Caco-2 (cell line): ENCODE results near the gene ANKLE2. TPM values are rescaled to one million over a fixed set of nuclear protein-coding genes. Genes with fewer than 3 reads are reported as not detected.

Experiments used
- BruUV-seq: library from RNA; stranded (reverse); fragments of 400-500 nt; replicated peaks from 2 replicates; lab custom pipeline; 2021; lab: Mats Ljungman, UMichigan
- CTCF ChIA-PET: fragments of 300-600 bp; sonication (Branson Sonifier 250); formaldehyde crosslinking; loops from one replicate; lab custom pipeline; 2022; ENCODE audit warnings: antibody characterized with exemption; lab: Charles Lee
- POLR2A ChIA-PET: fragments of 300-600 bp; sonication (Branson Sonifier 250); formaldehyde crosslinking; loops from one replicate; lab custom pipeline; 2022; ENCODE audit warnings: antibody characterized with exemption; lab: Charles Lee
- DNase-seq, 2 experiments: peaks; one replicate each; pipeline versions ENCODE4 v3.0.0 to v3.0.0-alpha.2; 2020 to 2022
- H3K27me3 ChIP-seq: replicated peaks from 2 replicates; pipeline ENCODE4 v1.6.0; 2011; ENCODE audit warnings: low read length; ENCODE audit not compliant: control insufficient read depth, insufficient read depth
- H3K36me3 ChIP-seq: 2 replicates; pipeline ENCODE4 v1.5.1; 2011; ENCODE audit warnings: low read length; ENCODE audit not compliant: control insufficient read depth, insufficient read depth
- H3K4me1 ChIP-seq: fragments of 250-450 bp; sonication (Bioruptor Pico); 2 replicates; pipeline ENCODE4 v1.5.1; 2020; ENCODE audit warnings: mild to moderate bottlenecking
- H3K4me3 ChIP-seq: 2 replicates; pipeline ENCODE4 v1.5.1; 2011; ENCODE audit warnings: low read depth, mild to moderate bottlenecking, control low read depth, low read length
- H3K9me3 ChIP-seq: fragments of 250-450 bp; sonication (Bioruptor Pico); 2 replicates; pipeline ENCODE4 v1.5.1; 2020; ENCODE audit warnings: mild to moderate bottlenecking, moderate library complexity
- H3K27ac Mint-ChIP-seq: one replicate; pipeline ENCODE4 v1.8.0; 2022; ENCODE audit warnings: mixed read lengths; ENCODE audit not compliant: unreplicated experiment
- H3K27me3 Mint-ChIP-seq: one replicate; pipeline ENCODE4 v1.8.0; 2022; ENCODE audit warnings: mixed read lengths; ENCODE audit not compliant: insufficient read depth, unreplicated experiment
- H3K36me3 Mint-ChIP-seq: one replicate; pipeline ENCODE4 v1.8.0; 2022; ENCODE audit warnings: mild to moderate bottlenecking, mixed read lengths; ENCODE audit not compliant: insufficient read depth, unreplicated experiment
- H3K4me1 Mint-ChIP-seq: one replicate; pipeline ENCODE4 v1.8.0; 2022; ENCODE audit warnings: low read depth, mixed read lengths; ENCODE audit not compliant: unreplicated experiment
- H3K4me3 Mint-ChIP-seq: one replicate; pipeline ENCODE4 v1.8.0; 2022; ENCODE audit warnings: mild to moderate bottlenecking, moderate library complexity, mixed read lengths; ENCODE audit not compliant: unreplicated experiment
- H3K9me3 Mint-ChIP-seq: one replicate; pipeline ENCODE4 v1.8.0; 2022; ENCODE audit warnings: mixed read lengths; ENCODE audit not compliant: unreplicated experiment
- CTCF ChIP-seq, 2 experiments: fragments of 200-600 bp in 1 of 2; IDR thresholded peaks; 1 replicate in 1 of 2; 2 replicates in 1 of 2; pipeline versions ENCODE4 v1.5.1 to v1.8.0; 2011 to 2022; ENCODE audit warnings: antibody characterized with exemption in 1 of 2, control low read depth in 1 of 2, inconsistent platforms in 1 of 2, low read depth in 1 of 2, low read length in 1 of 2, mild to moderate bottlenecking in 1 of 2, moderate library complexity in 1 of 2; ENCODE audit not compliant: insufficient read depth in 1 of 2, severe bottlenecking in 1 of 2, unreplicated experiment in 1 of 2
- intact Hi-C: fragments of 100-400 bp; cut with micrococcal nuclease; formaldehyde crosslinking; loops from one replicate; pipeline ENCODE4 v1.10.0; 2022; ENCODE audit not compliant: unreplicated experiment
- total RNA-seq: library from RNA; stranded (reverse); gene quantifications from 2 replicates; pipeline ENCODE4 v1.2.3, GENCODE V29; 2022

ANKLE2 gene
- total RNA-seq, 1 experiment from 2014 or later, result 80.8 TPM

DNA sequence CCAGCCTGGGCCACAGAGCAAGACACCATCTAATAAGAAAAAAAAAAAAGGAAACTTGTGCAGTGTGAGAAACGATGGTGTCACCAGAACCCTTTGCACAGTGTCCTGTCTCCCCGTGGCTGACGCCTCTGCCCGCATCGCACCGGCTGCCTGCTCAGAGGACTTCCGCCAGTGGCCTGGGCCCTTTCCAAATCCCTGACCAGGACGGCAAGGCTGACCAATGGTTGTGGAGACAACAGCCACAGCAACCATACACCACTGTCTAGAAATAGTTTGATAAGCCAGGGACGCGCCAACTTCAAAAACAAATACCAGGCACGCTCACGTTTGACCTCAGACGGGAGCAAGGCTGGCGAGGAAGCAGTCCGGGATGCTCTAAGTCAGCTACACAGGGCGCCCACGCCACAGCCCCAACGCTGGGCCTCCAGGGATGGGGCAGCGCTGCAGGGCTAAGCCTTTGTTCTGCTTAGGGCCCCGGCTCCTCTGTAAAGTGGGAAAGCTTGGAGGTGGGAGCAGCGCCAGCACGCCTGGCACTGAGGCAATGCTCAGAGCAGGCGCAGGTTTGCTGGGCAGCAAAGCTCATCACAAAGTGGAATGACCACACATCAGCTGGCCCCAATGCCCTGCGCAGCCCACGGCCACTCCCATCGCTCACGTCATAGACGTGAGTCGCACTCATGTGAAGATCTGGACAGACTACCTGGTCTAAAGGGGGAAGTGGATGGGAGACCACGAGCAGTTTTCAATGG lies 38.4 kb downstream of the ANKLE2 start:
- Histone ChIP-seq H3K9me3 (no peaks in the 10 kb centered on the region), H3K36me3 (peaks cover 5% of the 10 kb centered on the region), H3K27me3 (no peaks in the 10 kb centered on the region), H3K4me1 (no peaks in the 10 kb centered on the region), H3K4me3 (no peak overlapping the region)
- no peaks in the 10 kb centered on the region for H3K4me1 Mint-ChIP-seq
- DNase-seq, result no peak
- BruUV-seq, result no TSS peak
- H3K4me3 Mint-ChIP-seq, result no peak overlapping the region
- POLR2A ChIA-PET, result no interaction called here
- no peaks in the 10 kb centered on the region for H3K27me3 Mint-ChIP-seq
- TF ChIP-seq CTCF (IDR thresholded peaks at IDR 0.05; ENCODE audit: insufficient read depth in 1 of 2, low read depth in 1 of 2, low read length in 1 of 2, severe bottlenecking in 1 of 2, unreplicated experiment in 1 of 2), result no peak
- peak overlapping the region; percentile 50 for H3K27ac Mint-ChIP-seq
- intact Hi-C loops, result no loop called here
- H3K9me3 Mint-ChIP-seq, result no peaks in the 10 kb centered on the region
- CTCF ChIA-PET, result no interaction called here
- H3K36me3 Mint-ChIP-seq, result peaks cover 100% of the 10 kb centered on the region

DNA sequence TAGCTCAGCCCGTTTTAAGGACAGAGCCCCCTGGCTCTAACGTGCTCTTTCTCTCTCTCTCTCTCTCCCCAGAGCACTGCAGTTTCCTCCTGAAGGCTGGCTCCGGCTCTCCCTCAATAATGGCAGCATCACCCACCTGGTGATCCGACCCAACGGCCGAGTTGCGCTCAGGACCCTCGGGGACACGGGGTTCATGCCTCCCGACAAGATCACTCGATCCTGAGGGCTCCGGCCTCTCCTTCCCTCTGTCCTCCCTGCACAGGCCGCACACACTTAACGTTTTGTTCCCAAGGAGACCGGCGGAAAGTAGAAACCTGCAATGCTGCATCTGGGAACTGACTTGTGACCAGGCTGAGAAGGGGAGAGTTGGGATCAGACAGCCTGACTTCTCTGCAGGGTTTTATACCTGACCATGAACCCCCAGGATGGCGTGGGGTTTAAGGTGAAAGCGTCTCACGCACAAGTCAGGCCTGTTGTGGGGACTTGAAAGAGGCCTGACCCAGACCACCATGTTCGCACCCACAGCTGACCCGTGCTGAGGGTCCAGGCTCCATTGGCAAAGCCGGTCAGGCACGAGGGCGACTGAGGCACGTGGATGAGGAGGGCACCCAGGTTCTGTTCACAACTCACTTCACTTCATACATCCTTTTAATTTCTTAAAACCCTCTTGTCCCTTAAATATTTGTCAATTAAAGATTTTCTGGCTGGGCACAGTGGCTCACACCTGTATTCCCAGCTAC lies 40.9 kb downstream of the ANKLE2 start:
- intact Hi-C loops, result no loop called here
- no peak for DNase-seq
- Histone ChIP-seq H3K4me3 (no peak overlapping the region), H3K36me3 (peaks cover 3% of the 10 kb centered on the region), H3K4me1 (no peaks in the 10 kb centered on the region), H3K9me3 (no peaks in the 10 kb centered on the region), H3K27me3 (no peaks in the 10 kb centered on the region)
- Mint-ChIP-seq H3K9me3 (no peaks in the 10 kb centered on the region), H3K4me3 (no peak overlapping the region), H3K27me3 (no peaks in the 10 kb centered on the region), H3K36me3 (peaks cover 100% of the 10 kb centered on the region), H3K27ac (no peak overlapping the region), H3K4me1 (no peaks in the 10 kb centered on the region)
- CTCF ChIA-PET, result interaction anchor here (0.7 kb wide), 1 partner anchor 253 kb away, joined by 5 read pairs; no protein-coding TSS in a partner anchor
- no TSS peak for BruUV-seq
- POLR2A ChIA-PET, result no interaction called here
- no peak for TF ChIP-seq CTCF (IDR thresholded peaks at IDR 0.05; ENCODE audit: insufficient read depth in 1 of 2, low read depth in 1 of 2, low read length in 1 of 2, severe bottlenecking in 1 of 2, unreplicated experiment in 1 of 2)

- ChIA-PET POLR2A (no interaction called here), CTCF (interaction anchor here (0.7 kb wide), 1 partner anchor 253 kb away, joined by 5 read pairs; no protein-coding TSS in a partner anchor)
- Mint-ChIP-seq H3K4me1 (no peaks in the 10 kb centered on the region), H3K9me3 (no peaks in the 10 kb centered on the region), H3K27ac (no peak overlapping the region), H3K36me3 (peaks cover 99% of the 10 kb centered on the region), H3K4me3 (no peak overlapping the region), H3K27me3 (no peaks in the 10 kb centered on the region)
- Histone ChIP-seq H3K4me1 (no peaks in the 10 kb centered on the region), H3K9me3 (no peaks in the 10 kb centered on the region), H3K27me3 (no peaks in the 10 kb centered on the region), H3K4me3 (no peak overlapping the region), H3K36me3 (peaks cover 3% of the 10 kb centered on the region)
- intact Hi-C loops, result no loop called here
- no TSS peak for BruUV-seq
- TF ChIP-seq CTCF (IDR thresholded peaks at IDR 0.05; ENCODE audit: insufficient read depth in 1 of 2, low read depth in 1 of 2, low read length in 1 of 2, severe bottlenecking in 1 of 2, unreplicated experiment in 1 of 2), result no peak
- no peak for DNase-seq
These were observed 41.7 kb downstream of the ANKLE2 start for GRCh38 chr12:132719954-132720324.
